ENCODE data around the gene CNTD1. TPM values are rescaled to one million over a fixed set of nuclear protein-coding genes. Genes with fewer than 3 reads are reported as not detected.

CNTD1 gene
- total RNA-seq, 1 donor from 2014 or later, result 0.05 TPM

DNA sequence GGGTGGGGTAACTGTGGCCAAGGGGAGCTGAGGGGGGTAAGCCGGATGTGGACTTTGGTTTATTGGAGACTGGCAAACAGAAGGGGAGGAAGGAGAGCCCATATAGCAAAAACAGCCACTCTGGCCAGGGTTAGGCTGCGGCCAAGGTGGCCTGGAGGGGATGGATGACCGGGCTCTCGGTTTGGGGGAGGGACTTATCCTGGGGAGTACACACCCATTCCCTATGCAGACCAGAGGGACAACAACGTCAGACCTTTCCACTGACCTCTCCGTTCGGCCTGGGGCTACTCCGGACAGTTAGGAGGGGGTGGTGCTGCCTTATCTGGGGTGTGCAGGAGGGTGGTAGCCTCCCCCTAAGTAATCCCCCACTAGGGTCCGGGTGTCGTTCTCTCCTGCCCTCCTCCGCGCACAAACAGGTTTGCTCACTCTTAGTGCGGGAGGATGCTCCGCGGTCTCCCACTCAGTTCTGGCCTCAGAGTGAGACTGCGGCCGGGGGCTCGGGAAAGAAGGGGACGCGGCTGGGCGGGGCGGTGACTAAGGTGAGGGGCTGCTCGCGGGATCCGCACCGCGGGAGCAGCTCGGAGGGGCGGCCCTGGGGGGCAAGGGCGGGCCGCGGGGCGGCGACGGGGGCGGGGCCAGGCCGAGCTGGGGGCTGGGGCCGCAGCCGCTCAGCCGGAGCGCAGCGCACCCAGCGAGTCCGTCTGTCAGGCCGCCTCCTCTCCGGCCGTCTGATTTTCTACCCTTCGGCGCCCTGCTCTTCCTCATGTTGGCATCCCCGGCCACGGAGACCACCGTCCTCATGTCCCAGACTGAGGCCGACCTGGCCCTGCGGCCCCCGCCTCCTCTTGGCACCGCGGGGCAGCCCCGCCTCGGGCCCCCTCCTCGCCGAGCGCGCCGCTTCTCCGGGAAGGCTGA is 18.5 kb upstream of the CNTD1 start, which contains the start of gene WNK4:
TSS of gene WNK4 (plus strand) at position 675 of the 915 bp plus-strand sequence. CDS start at position 764, 89 bp downstream.
- DNase-seq (ENCODE audit: low read depth), result peak; percentile 66

- no peak for DNase-seq (ENCODE audit: low read depth)
These were observed 17.6 kb upstream of the CNTD1 start for GRCh38 chr17:42780851-42781638.

- no peak for DNase-seq (ENCODE audit: low read depth)
These were observed 17.0 kb upstream of the CNTD1 start for GRCh38 chr17:42781639-42782165.

- no peak for DNase-seq (ENCODE audit: low read depth)
These were observed 16.2 kb upstream of the CNTD1 start for GRCh38 chr17:42782166-42783061.

DNA sequence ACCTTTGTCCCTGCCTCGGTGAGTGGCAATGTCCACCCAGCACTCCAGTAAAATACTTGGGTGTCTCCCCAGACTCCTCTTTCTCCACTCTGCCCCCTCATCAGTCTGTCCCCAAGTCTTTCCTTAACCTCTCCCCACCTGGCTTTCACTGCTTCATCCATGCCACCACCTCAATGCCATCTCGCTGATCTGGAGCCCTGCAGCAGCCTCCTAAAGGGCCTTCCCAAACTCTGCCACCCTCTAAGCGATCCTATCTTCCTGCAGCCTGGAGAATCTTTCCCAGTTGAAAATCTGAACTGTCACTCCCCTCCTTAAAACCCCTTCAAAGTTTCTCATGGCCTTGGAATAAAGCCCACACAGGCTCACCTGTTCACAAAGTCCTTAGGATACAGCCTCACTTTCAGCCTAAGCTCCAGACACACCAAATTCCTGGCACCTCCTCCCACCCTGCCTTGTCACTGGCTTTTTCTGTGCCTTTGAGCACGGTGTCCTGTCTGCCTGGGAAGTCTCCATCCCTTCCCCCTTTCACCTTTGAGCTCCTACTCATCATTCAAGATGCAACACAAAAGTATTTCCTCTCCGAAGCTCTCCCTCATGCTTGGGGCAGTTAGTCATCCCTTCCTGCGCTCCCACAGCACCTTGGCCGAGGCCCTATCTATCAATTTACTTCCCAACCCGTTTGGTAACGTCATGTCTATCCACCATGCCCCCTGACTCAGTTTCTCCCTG is 15.4 kb upstream of the CNTD1 start:
- DNase-seq (ENCODE audit: low read depth), result peak; percentile 77

GRCh38 chr17:42783791-42784138 is 14.9 kb upstream of the CNTD1 start:
- no peak for DNase-seq (ENCODE audit: low read depth)

- DNase-seq (ENCODE audit: low read depth), result no peak
These were observed 14.3 kb upstream of the CNTD1 start for GRCh38 chr17:42784409-42784808.

GRCh38 chr17:42784811-42785592 is 13.7 kb upstream of the CNTD1 start:
- no peak for DNase-seq (ENCODE audit: low read depth)

GRCh38 chr17:42787266-42787665 is 11.4 kb upstream of the CNTD1 start:
- DNase-seq (ENCODE audit: low read depth), result no peak

- no peak for DNase-seq (ENCODE audit: low read depth)
These were observed 6.7 kb upstream of the CNTD1 start for GRCh38 chr17:42791948-42792347.

- DNase-seq (ENCODE audit: low read depth), result no peak
These were observed 6.1 kb upstream of the CNTD1 start for GRCh38 chr17:42792545-42792944.

GRCh38 chr17:42795061-42795460 is 3.6 kb upstream of the CNTD1 start:
- DNase-seq (ENCODE audit: low read depth), result no peak

- DNase-seq (ENCODE audit: low read depth), result no peak
These were observed 3.2 kb upstream of the CNTD1 start for GRCh38 chr17:42795465-42795864.

DNA sequence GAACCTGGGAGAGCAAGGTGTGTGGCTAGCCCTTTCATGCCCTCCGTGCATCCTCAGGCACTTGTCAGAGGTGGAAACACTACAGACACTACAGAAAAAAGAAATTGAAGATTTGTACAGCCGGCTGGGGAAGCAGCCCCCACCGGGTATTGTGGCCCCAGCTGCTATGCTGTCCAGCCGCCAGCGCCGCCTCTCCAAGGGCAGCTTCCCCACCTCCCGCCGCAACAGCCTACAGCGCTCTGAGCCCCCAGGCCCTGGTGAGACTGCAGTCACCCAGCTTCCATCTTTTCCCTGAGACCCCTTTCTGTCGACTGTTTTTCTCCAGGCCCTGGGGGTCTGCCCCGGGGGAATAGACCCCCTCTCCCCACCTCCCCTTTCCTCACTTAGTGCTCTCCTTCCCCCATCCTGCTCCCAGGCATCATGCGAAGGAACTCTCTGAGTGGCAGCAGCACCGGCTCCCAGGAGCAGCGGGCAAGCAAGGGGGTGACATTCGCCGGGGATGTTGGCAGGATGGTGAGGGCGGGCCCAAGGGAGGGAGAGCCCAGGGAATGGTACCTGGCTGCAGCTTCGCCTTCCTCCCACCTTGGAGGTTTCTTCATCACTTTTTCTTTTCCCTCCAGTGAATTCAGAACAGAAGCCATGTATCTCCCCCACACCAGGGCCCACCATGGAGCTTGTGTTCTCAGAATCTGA is 2.4 kb upstream of the CNTD1 start:
- DNase-seq (ENCODE audit: low read depth), result no peak

- peak; percentile 97 for DNase-seq (ENCODE audit: low read depth)
These were observed 1.3 kb upstream of the CNTD1 start for GRCh38 chr17:42797067-42798007.

GRCh38 chr17:42798011-42798382 is 664 bp upstream of the CNTD1 start:
- no peak for DNase-seq (ENCODE audit: low read depth)

GRCh38 chr17:42803074-42803883 is 4.6 kb downstream of the CNTD1 start:
- no peak for DNase-seq (ENCODE audit: low read depth)
